ENCODE data around the gene ADAP1. TPM values are rescaled to one million over a fixed set of nuclear protein-coding genes. Genes with fewer than 3 reads are reported as not detected.

ADAP1 gene
- total RNA-seq, 1 experiment from 2014 or later = 6.2 TPM

DNA sequence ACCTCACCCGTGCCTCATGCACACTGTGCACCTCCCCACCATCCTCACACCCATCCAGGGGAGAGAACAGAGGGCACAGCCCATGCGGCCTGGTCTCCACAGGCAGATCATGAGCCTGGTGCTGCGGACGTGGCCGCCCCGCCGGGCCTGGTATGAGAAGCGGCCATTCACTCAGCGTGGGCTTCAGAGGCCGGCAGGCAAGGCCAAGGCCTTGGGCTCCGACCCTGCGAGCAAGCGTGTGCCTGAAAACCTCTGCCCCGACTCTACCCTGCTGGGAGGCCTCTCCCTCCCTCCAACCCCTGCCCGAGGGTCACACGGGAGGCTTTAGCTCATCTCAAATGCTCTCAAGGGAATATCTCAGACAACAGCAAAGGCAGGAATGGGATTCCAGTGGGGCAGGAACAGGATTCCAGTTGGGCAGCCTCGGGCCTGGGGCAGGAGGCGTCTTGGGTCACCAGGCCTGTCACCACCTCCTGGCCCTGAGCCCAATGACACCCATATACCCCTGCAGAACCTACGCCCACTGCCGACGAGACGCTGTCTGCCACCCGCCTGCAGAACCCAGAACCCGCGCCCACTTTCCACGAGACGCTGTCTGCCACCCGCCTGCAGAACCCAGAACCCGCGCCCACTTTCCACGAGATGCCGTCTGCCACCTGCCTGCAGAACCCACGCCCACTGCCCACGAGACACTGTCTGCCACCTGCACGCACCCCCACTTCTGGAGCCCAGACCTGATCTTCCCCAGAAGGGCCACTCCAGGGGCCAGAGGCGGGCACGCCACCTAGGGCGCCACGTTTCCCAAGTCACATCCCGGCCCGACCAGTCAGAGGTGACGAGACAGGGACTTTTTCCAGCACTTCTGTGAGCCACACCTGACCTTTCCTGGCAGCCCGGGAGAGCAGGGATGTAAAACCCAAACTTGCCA is 38.9 kb downstream of the ADAP1 start:
- WGBS (ENCODE audit: extremely low coverage, insufficient read length, low lambda C conversion rate) = no CpG with 5 or more reads among the region's 43 CpGs
- no peaks in the 10 kb centered on the region for H3K79me2 ChIP-seq (ENCODE audit: insufficient read depth, low read length)
- H3K27ac Mint-ChIP-seq = no peak overlapping the region

More for the DNA sequence above, 38.9 kb downstream of the ADAP1 start:
- Mint-ChIP-seq H3K4me3 (no peak overlapping the region; a peak in 1 of 5 replicates), H3K36me3 (ENCODE audit: insufficient read depth in 1 of 3, low read depth in 3 of 3) (no peaks in the 10 kb centered on the region), H3K27me3 (ENCODE audit: low read depth) (peaks cover under 1% of the 10 kb centered on the region; the same call in 1 of the 2 replicates), H3K4me1 (no peaks in the 10 kb centered on the region; a peak in 1 of 4 replicates), H3K9me3 (no peaks in the 10 kb centered on the region; a peak in 1 of 5 replicates)
- no peak overlapping the region for H2AFZ ChIP-seq (ENCODE audit: low read length)
- no peak overlapping the region; the same call in 1 of the 2 replicates for H3K14ac ChIP-seq (ENCODE audit: insufficient read depth, low read length)
- H3K56ac ChIP-seq (ENCODE audit: insufficient read length, low read depth, low read length) = no peak overlapping the region
- no peak overlapping the region for H3K4ac ChIP-seq (ENCODE audit: low read depth, low read length)
- no peak overlapping the region for H3K4me2 ChIP-seq (ENCODE audit: insufficient read depth, insufficient read length, low read length)
- no peak overlapping the region for H3T11ph ChIP-seq (ENCODE audit: low read length)
- H3K79me1 ChIP-seq (ENCODE audit: insufficient read depth, low read depth, low read length, poor library complexity, severe bottlenecking) = no peaks in the 10 kb centered on the region
- no peak overlapping the region for H3K27ac ChIP-seq (ENCODE audit: insufficient read length, low read depth, low read length)
- no peaks in the 10 kb centered on the region for H3K9me3 ChIP-seq (ENCODE audit: control insufficient read depth, low read depth, low read length)
- no peak overlapping the region for H2BK15ac ChIP-seq (ENCODE audit: low read depth, low read length)
- no peaks in the 10 kb centered on the region; the same call in 1 of the 2 replicates for H3K4me1 ChIP-seq (ENCODE audit: insufficient read depth, low read length)
- TF ChIP-seq, protein P1, sequence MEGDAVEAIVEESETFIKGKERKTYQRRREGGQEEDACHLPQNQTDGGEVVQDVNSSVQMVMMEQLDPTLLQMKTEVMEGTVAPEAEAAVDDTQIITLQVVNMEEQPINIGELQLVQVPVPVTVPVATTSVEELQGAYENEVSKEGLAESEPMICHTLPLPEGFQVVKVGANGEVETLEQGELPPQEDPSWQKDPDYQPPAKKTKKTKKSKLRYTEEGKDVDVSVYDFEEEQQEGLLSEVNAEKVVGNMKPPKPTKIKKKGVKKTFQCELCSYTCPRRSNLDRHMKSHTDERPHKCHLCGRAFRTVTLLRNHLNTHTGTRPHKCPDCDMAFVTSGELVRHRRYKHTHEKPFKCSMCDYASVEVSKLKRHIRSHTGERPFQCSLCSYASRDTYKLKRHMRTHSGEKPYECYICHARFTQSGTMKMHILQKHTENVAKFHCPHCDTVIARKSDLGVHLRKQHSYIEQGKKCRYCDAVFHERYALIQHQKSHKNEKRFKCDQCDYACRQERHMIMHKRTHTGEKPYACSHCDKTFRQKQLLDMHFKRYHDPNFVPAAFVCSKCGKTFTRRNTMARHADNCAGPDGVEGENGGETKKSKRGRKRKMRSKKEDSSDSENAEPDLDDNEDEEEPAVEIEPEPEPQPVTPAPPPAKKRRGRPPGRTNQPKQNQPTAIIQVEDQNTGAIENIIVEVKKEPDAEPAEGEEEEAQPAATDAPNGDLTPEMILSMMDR (conservative IDR thresholded peaks at IDR 0.05) = no peak
- no peak overlapping the region for H2AK5ac ChIP-seq (ENCODE audit: insufficient read length, low read length)
- H4K20me1 ChIP-seq (ENCODE audit: control insufficient read depth, insufficient read depth, insufficient read length) = no peaks in the 10 kb centered on the region
- H3K27me3 ChIP-seq (ENCODE audit: insufficient read depth, low read length) = no peaks in the 10 kb centered on the region
- H4K5ac ChIP-seq (ENCODE audit: insufficient read length, low read depth, low read length) = no peak overlapping the region
- no peak overlapping the region for H4K8ac ChIP-seq (replicated peaks; ENCODE audit: insufficient read length, low read depth, low read length)
- no peak overlapping the region for H3K18ac ChIP-seq (ENCODE audit: insufficient read length, low read depth, low read length)
- H2BK120ac ChIP-seq (ENCODE audit: low read depth, low read length, poor library complexity, severe bottlenecking) = no peak overlapping the region
- no peak overlapping the region for H3K23ac ChIP-seq (ENCODE audit: insufficient read length, low read depth, low read length)
- no peak overlapping the region for H2BK20ac ChIP-seq (ENCODE audit: low read depth, low read length, poor library complexity, severe bottlenecking)
- H3K9ac ChIP-seq (ENCODE audit: extremely low read depth, insufficient read length, low read length) = no peak overlapping the region
- H2BK12ac ChIP-seq (ENCODE audit: insufficient read length, low read depth, low read length) = no peak overlapping the region
- no peak overlapping the region for H4K91ac ChIP-seq (ENCODE audit: insufficient read length, low read depth, low read length)
- no peak overlapping the region for H2BK5ac ChIP-seq (ENCODE audit: insufficient read length, low read length)
- DNase-seq = no peak
- H3K23me2 ChIP-seq (ENCODE audit: insufficient read length, low read depth, low read length, poor library complexity, severe bottlenecking) = no peaks in the 10 kb centered on the region

Data from H9 (cell line).